NCI-H2171 treated with DMSO at 0.1 percent for 48 hours (cell line): ENCODE results near the gene C13orf46.

Source experiments
- DNase-seq: peaks from one replicate; lab custom pipeline; 2025; lab: John Stamatoyannopoulos, UW

Gene C13orf46

DNA sequence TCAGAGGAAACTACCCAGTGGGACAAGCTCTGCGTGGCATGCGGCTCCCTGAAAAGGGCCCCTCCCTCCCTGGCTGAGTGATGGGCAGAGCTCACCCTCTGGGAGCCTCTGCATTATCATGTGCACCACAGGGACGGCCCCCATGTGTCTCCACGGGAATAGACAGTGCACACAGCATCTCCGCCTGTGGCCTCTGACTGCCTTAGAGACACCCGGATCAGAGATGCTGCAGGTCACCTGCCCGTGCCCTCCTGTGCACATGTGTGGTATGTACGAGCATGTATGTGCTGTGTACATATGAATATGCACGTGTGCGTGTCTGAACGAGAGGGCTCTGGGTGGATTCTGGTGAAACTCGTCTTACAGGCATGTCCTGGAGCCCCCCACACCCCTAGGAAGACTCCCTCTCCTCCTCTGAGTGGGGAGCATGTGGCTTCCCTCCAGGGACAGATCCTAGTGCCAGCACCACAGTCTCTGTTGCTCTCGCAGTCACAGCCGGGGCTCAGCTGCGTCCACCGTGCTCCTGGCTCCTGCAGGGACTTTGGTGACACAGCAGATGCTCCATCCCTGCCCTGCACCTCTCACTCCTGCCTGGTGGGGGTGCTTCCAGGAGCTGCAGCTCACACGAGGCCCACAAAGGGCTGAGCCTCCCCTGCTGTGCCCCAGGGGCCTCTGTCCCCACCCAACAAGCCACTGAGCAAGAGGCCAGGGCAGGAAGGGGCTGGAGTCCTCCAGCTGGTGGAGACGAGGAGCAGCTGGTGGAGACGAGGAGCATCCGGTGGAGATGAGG is 19.6 kb downstream of the C13orf46 start:
- peak; percentile 26 for DNase-seq

DNA sequence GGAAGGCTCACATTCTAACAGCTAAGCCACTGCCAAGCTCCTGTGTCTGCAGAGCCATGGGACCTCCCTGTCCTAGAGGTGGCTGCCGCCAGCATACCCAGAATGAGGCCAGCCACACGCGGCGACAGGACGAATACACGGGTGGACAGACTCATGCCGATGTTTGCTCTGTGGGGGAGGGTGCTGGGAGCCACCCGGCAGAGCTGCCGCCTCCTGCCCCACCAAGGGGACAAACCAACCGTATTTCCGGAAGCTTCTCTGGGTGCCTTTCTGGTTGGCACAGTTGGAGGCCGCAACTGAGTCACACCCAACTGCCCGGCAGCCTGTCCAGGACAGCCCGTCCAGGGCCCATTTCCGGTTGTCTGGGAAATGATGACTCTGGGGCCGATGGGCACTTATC is 20.3 kb downstream of the C13orf46 start:
- no peak for DNase-seq

DNA sequence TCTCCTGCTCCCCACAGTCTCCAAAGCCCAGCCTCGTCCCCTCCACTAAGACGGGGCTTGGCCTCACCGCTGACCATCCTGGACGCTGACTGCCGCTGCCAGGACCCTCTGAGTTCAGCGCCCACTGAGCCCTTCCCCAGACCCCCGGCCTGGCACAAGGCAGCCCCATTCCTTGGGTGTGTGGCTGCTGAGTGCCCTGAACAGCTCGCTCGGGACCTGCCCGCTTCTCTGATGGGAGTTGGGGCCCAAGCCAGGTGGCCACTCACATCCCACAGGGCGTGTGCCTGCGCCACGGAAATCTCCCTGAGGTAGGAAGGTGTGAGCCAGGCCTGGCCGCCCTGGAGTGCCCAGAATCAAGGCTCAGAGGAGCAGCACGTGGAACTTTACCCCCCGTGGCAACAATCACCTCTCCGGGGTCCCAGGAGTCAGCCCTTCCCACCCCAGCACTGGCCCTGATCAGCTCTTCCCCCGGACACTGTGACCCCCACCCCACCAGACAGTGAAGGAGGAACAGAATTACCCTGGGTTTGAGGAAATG is 20.8 kb downstream of the C13orf46 start:
- no peak for DNase-seq

DNA sequence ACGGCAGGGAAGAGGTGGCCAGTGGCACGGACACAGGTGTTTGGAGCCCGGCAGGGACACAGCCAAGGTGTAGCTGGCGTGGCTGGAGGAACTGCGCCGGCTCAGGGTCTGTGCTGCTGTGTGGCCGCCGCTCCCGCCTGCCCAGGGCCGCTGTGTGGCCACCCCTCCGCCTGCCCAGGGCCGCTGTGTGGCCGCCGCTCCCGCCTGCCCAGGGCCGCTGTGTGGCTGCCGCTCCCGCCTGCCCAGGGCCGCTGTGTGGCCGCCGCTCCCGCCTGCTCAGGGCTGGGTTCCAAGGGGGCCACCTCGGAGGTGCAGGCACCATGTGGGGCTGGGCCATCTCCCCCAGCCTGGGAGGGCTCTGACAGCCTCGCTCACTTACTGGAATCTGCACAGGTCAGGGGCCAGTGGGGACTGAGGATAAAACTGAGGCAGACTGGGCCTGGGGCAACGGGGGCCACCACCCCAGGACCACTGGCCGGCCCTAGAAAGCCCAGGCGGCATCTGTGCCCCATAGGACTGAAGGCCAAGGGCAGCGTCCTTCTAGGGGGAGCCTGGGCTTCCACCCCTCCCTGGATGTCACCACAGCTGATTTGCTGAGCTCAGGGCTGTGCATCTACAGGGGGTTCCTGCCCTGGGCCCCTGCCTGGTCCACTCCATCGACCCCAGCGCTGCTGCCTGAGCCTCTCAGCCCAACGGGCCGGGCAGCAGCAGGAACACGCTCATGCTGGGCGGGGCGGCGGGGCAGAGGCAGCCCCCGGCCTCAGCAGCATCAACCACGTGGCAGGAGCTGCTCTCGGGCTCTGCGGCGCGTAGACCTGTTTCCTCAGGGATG is 21.5 kb downstream of the C13orf46 start:
- no peak for DNase-seq

DNA sequence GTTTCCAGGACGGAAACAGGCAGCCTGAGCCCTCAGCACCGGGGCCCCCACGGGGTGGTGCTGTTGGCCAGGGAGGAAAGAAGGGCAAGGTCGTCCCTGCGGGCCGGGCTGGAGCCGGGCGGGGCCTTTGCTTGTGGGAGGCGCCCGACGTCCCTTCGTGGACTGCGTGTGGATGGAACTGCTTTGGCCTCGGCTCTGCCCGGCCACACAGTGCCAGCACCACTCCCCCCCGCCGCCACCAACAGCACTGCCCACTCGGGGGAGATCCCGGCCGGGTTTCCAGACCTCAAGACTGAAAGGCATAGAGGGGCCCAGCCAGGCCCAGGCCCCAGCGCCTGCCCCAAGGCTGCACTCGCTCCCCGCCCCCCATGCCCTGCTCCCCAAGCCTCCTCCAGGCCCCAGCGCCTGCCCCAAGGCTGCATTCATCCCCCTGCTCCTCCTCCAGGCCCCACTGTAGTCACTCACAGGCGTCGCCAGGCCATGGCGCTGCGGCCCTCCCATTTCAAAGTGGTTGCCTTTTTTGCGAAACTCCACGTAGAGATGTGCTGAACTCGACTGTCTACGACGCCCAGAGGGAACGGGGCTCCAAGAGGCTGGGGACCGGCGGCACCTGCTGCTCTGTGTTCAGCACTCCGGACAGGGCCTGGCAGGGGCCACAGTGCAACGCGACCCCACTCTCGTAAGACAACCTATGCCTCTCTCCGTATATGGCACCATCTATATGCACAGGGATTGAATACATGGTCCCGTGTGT is 22.5 kb downstream of the C13orf46 start:
- DNase-seq = no peak

DNA sequence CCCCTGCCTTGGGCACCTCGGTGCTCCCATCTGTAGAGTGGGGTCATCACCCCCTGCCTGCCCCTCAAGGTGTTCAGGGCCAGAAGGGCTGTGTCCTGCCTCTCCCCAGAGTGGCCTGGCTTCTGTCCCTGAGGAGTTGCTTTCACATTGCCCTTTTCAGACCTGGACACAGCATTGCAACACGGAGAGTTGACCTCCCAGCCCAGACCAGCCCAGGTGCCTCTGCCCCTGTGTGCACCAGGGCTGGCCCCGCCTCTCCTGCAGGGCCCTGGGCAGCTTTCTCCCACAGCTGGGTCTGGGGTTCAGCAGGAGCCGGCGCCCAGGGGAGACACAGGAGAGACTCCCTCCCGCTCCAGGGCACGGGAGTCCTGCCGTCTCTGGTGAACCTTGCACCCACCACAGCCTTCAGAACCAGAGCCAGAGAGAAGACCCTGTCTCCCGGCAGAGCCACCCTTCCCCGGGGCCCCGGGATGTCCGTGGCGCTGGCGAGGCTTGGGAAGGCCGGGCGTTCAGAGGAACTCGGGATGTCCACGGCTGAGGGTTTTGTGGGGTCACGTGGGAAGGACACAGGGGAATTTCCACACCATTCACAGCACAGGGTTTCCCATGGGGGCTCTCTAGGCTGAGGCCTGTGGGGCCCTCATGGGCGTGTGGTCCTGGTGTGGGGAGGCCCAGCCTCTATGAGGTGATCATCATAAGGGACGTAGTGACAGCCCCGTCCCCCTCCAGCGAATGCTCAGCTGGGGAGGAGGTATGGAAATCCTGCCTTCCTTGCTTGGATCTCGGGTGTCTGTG is 23.2 kb downstream of the C13orf46 start:
- DNase-seq = no peak

DNA sequence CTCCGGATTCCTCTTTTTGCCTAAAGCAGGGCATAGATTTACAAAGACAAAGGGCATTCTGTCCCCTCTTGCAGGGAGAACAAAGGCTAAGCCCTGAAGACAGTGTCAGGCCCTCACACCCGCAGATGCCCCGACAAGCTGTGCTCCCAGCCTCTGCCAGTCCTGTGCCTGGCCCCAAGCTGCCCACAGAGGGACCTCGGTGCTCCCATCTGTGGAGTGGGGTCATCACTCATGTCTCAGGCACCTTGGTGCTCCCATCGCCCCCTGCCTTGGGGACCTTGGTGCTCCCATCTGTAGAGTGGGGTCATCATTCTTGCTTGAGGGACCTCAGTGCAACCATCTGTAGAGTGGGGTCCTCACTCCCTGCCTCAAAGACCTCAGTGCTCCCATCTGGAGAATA is 24.3 kb downstream of the C13orf46 start:
- no peak for DNase-seq

DNA sequence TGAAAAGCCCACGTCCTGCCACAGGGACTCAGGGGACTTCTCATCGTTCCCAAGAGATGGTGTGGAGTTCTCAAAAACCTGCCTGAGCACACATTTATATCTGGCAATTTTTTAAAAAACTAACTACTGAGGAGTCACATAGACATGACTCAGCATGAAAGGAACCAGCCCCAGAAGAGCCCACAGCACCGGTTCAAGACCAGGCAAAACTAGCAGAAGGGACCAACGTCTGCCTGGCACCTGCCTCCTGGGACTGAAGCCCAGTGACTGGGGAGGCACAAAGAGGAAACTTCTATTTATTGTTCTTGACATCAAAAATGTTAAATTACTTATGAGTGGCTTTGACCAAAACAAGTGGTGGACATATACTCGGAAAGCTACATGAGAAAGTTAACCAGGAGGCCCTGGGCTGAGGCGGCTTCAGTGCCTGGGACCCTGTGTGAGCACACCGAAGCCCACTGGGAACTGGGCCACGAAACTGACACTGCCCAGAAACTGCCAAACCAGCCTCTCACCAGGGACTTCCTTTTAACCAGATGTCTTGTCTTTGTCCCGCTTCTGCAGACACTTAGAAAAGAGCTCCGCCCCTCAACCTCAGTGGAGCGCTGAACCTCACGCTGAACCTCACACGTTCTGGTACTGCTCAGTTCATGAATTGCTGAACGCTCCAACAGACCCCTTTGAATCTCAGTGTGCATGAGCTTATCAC is 25.7 kb downstream of the C13orf46 start:
- no peak for DNase-seq

DNA sequence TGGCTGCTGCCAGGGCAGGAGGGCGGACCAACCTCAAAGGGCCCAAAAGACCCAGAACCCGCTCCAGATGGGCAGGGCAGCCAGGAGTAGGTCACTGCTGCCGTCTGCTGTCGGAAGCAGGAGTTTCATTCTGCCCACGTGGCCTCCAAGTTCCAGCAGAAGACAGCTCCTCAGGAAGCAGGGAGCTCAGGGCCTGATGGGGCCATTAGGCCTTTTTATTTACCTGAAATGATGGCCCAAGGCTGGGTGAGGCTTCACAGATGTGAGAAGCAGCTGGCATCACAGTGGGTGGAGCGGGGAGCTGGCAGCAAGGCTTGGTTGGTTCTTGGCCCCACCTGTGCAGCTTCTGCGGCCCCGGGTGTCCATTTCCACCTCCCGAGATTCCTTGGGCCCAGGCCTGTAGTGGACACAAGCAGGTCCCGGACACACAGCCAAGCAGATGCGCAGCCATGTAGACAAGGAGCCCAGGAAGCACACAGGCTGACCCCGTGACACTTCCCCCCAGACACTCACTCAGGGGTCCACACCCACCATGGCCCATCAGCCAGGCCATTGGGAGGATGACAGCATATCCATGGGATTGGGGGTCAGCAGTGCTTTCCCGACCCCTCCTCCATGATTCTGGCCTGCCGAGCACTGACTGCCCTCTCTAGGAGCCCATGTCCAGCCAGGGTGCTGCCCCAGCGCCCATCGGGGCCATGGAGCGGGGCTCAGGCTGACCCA is 26.4 kb downstream of the C13orf46 start:
- DNase-seq = peak; percentile 27

DNA sequence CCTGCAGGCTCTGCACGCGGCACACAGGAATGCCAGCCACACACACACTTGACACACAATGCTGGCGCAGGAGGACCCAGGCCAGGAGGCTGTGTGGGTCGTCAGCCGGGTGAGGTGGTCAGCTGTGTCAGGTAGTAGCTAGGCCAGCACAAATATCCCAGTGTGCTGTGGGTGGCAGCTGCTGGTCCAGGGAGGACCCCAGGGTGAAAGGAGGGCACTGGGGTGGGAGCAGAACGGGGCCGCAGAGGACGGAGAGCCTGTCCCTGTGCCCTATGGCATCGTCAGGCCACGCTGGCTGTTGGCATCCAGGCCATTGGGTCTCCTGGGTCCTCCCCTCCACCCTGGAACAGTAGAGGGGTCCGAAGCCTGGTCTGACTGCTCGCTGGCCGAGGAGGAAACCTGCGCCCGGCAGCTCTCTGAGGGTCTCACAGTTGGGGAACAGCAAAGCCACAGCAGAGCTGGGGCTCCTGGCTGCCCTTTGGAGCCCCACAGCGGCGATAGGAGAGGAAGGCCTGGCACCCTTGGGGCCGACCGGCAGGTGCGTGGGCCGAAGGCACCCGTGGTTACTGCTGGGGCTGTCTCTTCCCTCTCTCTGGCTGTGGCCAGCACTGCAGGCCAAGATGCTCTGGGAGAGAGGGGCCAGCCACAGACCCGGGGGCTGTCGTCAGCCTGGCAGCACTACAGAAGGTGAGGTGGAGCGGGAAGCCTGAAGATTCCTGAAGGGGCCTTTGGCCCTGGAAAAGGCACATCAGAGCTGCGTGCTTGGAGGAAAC is 27.3 kb downstream of the C13orf46 start:
- no peak for DNase-seq

DNA sequence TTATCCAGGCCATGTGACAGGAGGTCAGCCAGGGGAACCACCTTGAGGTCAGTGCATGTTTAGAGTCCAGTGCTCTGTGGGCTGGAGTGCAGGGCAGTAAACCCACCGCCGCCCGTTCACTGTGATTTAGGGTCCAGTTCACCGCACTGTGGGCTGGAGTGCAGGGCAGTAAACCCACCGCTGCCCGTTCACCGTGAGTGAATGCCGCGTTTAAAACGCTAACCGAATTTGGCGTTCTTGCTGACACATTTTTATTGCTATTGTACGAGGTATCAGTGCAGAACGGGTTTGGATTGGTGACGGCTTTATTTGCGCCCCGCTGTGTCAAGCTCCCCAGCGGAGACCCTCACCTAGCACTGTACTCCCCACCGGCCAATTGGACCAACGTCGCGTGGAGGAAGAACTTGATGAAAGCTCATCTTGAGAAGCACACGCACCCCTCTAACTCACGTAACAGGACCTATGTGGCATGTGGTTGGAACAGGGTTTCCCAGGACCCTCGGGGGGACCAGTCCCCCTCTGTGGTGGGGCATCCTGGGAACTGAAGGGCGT is 27.9 kb downstream of the C13orf46 start:
- no peak for DNase-seq

DNA sequence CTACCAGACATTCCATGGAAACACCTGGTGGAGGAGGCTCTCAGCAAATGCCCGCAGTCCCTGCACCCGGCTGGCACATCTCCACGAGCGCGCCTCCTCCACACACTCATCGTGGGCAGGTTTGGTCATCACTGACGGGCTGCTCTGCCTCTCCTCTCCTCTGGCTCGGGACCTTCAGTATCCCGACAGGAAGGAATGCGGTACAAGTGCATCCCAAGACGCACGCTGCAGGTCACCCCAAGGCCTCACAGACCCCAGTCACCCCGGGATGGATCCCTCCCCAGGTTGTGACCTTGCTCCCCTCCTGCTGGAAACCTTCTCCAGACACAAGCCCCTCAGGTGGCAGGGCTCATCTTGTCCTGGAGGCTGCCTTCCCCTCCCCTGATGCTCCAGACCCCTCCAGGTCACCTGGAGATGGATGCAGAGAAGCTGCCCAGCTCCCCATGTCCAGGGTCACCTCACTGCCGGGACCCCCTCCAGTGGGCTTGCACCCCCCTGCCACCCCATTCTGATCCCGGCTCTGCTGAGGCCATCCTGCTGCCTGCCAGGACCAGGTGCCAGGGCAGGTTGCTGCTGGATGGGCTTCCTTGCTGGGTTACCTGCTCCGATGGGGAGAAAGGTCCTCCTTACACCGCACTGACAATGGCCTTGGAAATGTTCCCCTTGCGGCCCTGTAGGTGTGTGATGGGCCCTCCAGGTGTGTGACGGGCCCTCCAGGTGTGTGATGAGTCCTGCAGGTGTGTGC is 29.9 kb downstream of the C13orf46 start:
- DNase-seq = no peak

DNA sequence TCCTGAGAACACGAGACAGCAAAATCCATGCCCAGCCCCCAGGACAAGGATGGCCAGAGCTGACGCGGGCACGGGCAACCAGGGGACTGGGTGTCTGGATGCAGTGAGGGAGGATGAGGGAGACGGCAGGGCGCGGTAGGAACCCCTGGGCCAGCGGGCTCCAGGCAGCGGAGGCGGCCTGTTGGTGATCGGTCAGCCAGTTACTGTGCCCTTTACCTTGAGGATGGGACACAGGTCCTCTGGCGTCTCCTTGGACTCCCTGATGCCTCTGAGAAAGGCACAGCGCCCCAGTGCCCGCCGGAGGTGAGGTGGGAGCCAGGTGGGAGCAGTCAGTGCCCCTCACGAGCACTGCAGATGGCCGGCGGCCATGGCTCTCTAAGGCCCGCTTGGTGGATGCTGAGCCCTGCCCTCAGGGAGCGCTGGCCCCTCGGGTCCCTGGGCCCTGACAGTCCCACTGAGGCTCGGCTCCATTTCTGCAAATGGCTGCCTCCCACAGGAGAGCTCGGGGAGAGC is 31.2 kb downstream of the C13orf46 start:
- no peak for DNase-seq

DNA sequence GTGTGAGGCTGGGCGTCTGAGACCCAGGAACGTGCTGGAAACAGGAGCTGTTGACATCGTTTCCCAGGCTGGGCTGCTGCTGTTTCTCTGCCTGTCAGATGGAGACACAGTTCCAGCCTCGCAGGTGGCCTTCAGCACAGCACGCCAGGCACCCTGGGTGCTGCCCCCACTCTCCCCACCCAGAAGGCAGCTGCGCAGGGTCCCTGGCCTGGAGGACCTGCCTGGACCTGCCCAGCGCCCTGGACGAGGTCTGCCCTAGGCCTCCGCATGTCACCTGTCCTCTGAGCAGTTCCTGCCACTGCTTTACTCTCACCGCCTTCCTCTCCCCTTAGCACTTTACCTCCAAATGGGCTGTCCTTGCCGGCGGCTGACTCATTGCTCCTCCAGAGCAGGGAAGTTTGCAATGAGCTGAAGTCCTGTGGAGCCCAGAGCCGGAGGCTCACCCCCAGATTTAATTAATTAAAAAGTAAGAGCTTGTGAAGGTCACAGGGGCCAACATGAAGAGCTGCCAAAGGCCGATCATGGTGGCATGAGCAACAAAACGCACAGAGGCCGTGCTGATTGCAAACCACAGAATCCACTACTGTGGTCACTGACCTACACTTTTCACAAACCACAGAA is 32.2 kb downstream of the C13orf46 start:
- no peak for DNase-seq

DNA sequence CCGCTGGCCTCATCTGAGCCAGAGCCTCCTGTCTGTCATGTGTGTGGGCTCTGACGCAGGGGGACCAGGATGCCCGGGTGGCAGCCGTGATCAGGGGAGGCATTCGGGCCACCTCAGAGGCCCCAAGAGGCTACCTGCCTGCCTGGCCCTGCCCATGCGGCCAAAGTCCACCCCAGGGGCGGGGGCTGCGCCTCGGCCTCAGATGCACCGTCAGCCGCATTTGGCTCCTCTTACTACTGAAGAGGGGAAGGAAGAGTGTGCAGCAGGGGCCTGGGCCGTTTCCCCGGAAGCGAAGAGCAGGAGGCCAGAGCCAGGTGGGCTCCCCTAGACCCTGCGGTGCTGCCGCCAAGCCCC is 34.0 kb downstream of the C13orf46 start:
- no peak for DNase-seq

DNA sequence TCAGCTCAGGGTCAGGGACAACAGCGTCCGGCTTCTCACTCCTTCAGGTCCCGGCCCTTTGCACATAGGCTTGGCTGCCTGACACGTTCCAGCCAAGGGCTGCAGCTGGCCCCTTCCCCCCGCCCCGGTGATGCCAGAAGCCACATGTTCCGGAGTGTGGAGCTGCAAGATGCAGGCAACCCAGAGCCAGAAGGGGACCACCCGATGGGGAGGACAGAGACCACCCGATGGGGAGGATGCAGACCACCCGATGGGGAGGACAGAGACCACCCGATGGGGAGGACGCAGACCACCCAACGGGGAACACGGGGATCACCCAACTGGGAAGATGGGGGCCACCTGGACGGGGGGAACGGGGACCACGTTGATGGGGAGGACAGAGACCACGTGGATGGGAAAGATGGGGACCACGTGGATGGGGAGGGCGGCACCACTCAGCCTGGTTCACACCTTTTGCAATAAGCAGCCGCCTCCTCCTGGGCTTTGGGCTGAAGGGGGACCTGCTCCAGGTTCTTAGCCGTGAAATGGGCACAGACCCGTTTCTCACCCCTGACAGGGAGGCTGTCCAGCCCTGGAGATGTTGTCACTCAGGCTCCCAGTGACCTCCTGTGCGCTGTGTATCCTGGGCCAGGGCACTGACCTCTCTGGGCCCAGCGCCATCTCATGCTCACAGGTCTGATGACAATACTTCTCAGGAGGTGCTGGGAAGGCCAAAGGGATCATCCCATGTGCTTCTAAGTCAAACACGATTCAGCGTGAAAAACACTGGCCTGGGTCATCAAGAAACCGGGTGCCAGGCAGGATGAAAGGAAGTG is 34.5 kb downstream of the C13orf46 start:
- DNase-seq = no peak

DNA sequence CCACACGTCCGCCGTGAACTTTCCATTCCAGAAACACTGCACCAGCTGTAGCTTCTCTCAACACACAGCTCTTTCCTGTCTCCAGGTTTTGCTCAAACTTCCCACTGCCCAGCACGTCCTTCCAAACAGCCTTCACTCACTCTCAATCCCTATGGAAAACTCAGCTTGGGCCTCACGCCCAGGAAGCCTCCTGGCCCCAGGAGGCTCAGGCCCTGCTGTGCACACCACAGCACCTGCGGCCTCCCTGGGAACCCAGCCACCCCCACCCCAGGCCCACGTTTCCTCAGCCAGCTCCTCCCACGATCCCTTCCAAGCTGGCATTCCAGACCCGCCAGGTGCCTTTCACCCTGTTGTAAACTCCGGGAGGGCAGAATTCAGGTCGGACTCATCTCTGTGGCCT is 35.2 kb downstream of the C13orf46 start:
- DNase-seq = peak; percentile 71
